GM21381 (cell line): ENCODE results near the gene FLT3LG.
"Not testable (repeated sequence)": the region's sequence is repeated elsewhere in the genome, so short reads cannot be mapped to it uniquely, and the experiment has no call there.

Source experiments
- ATAC-seq: cut with Tn5 transposase; IDR thresholded peaks from one replicate; pipeline ENCODE4 v1.9.1; 2021; ENCODE audit warnings: mild to moderate bottlenecking, moderate library complexity; ENCODE audit not compliant: unreplicated experiment

FLT3LG gene

DNA sequence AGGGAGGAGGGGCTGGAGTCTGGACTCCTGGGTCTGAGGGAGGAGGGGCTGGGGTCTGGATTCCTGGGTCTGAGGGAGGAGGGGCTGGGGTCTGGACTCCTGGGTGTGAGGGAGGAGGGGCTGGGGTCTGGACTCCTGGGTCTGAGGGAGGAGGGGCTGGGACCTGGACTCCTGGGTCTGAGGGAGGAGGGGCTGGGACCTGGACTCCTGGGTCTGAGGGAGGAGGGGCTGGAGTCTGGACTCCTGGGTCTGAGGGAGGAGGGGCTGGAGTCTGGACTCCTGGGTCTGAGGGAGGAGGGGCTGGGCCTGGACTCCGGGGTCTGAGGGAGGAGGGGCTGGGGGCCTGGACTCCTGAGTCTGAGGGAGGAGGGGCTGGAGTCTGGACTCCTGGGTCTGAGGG, 12.9 kb upstream of the FLT3LG start:
- not testable (repeated sequence) for ATAC-seq

- ATAC-seq = no peak
These were observed 12.4 kb upstream of the FLT3LG start for GRCh38 chr19:49461656-49462055.

DNA sequence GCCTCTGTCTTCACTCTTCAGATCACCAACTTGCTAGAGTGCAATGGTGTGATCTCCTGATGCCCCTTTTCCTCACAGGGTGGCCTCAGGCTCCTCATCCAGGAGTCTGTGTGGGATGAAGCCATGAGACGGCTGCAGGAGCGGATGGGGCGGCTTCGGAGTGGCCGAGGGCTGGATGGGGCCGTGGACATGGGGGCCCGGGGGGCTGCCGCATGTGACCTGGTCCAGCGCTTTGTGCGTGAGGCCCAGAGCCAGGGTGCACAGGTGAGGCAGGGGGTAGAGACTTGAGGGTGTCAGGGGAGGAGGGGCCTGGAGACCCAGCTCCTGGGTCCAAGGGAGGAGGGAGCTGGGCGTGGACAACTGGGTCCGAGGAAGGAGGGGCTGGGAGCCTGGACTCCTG, 11.5 kb upstream of the FLT3LG start:
- no peak for ATAC-seq

GRCh38 chr19:49463960-49464740, 9.9 kb upstream of the FLT3LG start:
- no peak for ATAC-seq

DNA sequence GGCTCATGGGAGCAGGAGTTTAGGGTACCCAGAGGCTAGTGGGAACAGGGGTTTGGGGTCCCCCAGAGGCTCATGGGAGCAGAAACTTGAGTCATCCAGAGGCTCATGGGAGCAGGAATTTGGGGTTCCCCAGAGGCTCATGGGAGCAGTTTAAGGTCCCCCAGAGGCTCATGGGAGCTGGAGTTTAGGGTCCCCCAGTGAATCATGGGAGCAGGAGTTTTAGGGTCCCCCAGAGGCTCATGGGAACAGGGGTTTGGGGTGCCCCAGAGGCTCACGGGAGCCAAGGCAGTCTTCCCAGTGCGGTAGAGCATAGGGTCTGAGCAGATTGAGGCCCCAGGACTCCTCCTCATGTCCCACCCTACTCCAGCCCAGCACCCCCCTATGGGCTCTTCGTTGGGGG, 8.6 kb upstream of the FLT3LG start:
- ATAC-seq = no peak

- no peak for ATAC-seq
These were observed 5.8 kb upstream of the FLT3LG start for GRCh38 chr19:49468199-49468598.

GRCh38 chr19:49468746-49469447, 5.1 kb upstream of the FLT3LG start:
- ATAC-seq = peak; percentile 57

DNA sequence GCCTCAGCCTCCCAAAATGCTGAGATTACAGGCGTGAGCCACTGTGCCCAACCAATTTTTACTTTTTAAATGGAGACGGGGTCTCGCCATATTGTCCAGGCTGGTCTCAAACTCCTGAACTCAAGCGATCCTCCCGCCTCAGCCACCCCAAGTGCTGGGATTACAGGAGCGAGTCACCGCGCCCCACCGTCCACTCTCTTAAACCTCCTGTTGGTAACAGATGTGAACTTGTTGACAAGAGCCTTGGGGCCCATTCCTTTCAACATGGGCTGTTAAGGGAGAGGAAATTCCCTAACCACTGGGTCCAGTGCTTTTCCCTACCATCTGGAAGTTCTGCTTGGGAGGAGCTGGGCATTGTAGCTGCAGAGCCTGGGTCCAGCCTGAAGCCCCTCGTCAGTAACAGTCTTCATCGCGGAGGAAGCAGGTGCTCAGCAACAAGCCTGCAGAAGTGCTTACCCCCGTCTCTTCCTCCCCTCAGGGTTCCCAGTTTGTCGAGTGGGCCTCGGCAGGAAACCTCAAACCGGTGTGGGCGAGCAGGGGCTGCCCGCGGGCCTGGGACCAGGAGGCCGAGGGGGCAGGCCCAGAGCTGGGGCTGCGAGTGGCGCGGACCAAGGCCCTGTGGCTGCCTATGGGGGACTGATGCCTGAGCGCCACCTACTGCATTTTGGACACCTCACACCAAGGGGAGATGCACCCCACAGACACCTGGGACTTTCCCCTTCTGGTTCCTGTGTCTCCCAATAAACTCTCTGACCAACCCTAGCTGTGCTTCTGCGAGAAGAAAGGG, 4.0 kb upstream of the FLT3LG start:
- ATAC-seq = peak; percentile 45

- ATAC-seq = no peak
These were observed 3.4 kb upstream of the FLT3LG start for GRCh38 chr19:49470615-49470978.

DNA sequence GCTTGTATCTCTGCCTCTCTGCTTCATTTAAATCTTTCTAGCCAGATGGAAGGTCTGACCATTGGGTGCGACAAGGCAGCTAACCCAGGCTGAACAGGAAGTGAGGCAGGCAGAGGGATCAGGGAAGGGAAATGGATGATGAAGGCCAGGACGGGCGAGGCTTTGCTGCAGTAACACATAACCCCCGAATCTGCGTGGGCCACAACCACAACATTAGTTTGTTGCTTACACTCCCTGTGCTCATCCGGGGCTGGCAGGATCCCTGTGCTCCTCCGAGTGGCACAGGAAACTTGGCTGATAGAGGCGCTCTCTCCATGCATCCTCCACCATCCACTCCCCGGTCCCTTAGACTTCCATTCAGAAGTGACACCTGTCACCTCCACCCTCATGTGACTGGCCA, 1.1 kb upstream of the FLT3LG start:
- ATAC-seq = no peak

- ATAC-seq = not testable (repeated sequence)
These were observed 531 bp upstream of the FLT3LG start for GRCh38 chr19:49473501-49473867.

DNA sequence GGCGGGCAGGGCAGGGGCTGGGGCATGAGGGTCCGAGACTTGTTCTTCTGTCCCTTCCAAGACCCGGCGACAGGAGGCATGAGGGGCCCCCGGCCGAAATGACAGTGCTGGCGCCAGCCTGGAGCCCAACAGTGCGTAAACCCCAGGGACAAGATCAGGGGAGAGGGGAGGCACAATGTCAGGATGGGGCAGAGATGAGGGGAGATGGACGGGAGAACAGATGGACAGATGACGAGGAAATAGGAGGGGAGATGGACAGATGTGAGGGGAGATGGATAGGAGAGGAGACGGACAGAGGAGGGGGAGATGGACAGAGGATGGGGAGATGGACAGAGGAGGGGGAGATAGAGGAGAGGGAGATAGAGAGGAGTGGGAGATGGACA, 518 bp downstream of the FLT3LG start:
- ATAC-seq = no peak

DNA sequence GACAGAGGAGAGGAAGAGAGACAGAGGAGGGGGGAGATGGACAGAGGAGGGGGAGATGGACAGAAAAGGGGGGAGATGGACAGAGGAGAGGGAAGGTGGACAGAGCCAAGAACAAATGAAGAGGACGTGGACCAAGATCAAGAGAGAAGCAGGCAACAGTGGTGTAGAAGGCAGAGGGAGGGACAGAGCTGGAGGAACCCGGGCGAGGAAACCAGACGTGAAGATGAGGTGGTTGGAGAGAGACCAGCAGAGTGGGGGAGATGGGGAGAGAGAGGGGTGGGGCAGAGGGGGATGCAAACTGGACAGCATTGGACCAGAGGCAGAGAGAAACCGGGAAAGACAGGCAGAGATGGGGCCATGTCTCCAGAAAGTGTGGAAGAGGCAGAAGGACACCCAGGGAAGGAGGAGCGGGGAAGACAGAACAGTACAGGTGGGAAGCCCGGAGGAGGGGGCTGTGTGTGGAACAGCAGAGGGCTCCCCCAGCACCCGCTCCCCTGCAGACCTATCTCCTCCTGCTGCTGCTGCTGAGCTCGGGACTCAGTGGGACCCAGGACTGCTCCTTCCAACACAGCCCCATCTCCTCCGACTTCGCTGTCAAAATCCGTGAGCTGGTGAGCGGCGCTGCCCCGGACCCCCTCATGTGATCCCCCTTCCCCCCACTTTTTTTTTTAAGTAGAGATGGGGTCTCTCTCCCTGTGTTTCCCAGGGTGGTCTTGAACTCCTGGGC, 1.3 kb downstream of the FLT3LG start:
- no peak for ATAC-seq

GRCh38 chr19:49475995-49476880, 2.2 kb downstream of the FLT3LG start:
- ATAC-seq = no peak

GRCh38 chr19:49479975-49480628, 6.1 kb downstream of the FLT3LG start:
- ATAC-seq = no peak

- ATAC-seq = no peak
These were observed 7.1 kb downstream of the FLT3LG start for GRCh38 chr19:49481020-49481683.

- ATAC-seq = no peak
These were observed 12.2 kb downstream of the FLT3LG start for GRCh38 chr19:49486232-49486631.

DNA sequence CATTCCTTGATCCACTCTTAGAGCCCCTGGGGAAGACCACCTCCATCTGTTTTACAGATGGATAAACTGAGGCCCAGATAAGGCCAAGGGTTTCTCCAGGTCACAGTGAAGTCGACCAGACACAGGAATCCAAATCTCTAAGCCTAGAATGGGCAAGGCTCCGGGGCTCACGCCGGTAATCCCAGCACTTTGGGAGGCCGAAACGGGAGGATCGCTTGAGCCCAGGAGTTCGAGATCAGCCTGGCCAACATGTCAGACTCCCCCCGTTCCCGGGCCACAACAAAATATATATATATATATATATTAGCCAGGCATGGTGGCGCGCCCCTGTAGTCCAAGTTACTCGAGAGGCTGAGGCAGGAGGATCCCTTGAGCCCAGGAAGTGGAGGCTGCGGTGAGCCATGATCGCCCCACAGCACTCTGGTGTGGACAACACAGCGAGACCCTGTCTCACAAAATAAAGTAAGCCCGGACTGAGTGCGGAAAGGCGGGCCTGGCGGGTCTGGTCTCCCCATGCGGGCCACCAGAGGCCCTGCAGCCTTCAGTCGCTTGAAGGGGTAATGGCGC, 12.8 kb downstream of the FLT3LG start:
- no peak for ATAC-seq
